Endothelial cell of umbilical vein (primary cell): ENCODE measurements around the gene WDFY2.

Source experiments
- CTCF ChIP-seq, 2 donors: IDR thresholded peaks; 1 replicate in 1 of 2; 2 replicates in 1 of 2; pipeline ENCODE4 v1.5.1; 2011; ENCODE audit warnings: low read length in 2 of 2, mild to moderate bottlenecking in 2 of 2, moderate library complexity in 2 of 2, control low read depth in 1 of 2, inconsistent platforms in 1 of 2, low read depth in 1 of 2; ENCODE audit not compliant: insufficient read depth in 1 of 2; ENCODE audit errors: extremely low read depth in 1 of 2
- EZH2 ChIP-seq: IDR thresholded peaks from 2 replicates; pipeline ENCODE4 v1.6.1; 2012; ENCODE audit warnings: borderline replicate concordance, low read depth, mild to moderate bottlenecking, moderate library complexity, low read length, inconsistent platforms; ENCODE audit not compliant: severe bottlenecking
- FOS ChIP-seq: IDR thresholded peaks from 2 replicates; pipeline ENCODE4 v1.6.1; 2011; ENCODE audit warnings: mild to moderate bottlenecking, low read length, moderate library complexity, borderline replicate concordance; ENCODE audit not compliant: insufficient read depth
- GATA2 ChIP-seq: IDR thresholded peaks from 2 replicates; pipeline ENCODE4 v1.7.0; 2011; ENCODE audit warnings: low read depth, mild to moderate bottlenecking, moderate library complexity, mixed read lengths, low read length; ENCODE audit not compliant: insufficient read length, insufficient read depth
- JUN ChIP-seq: IDR thresholded peaks from 2 replicates; pipeline ENCODE4 v1.6.1; 2011; ENCODE audit warnings: borderline replicate concordance, low read depth; ENCODE audit not compliant: insufficient read length, insufficient read depth
- MAX ChIP-seq: IDR thresholded peaks from 2 replicates; pipeline ENCODE4 v1.6.1; 2011; ENCODE audit not compliant: insufficient read depth, insufficient read length
- MYC ChIP-seq: IDR thresholded peaks from one replicate; pipeline ENCODE4 v1.6.1; 2011; ENCODE audit warnings: mild to moderate bottlenecking, low read depth, low read length
- POLR2A ChIP-seq: IDR thresholded peaks from 2 replicates; pipeline ENCODE4 v1.6.1; 2012; ENCODE audit warnings: low read depth, mild to moderate bottlenecking, control low read depth, low read length
- POLR2AphosphoS5 ChIP-seq: IDR thresholded peaks from 2 replicates; pipeline ENCODE4 v1.6.1; 2012; ENCODE audit warnings: low read depth, mild to moderate bottlenecking, control low read depth, low read length, moderate library complexity; ENCODE audit not compliant: insufficient read depth

- TF ChIP-seq CTCF (IDR thresholded peaks at IDR 0.05; ENCODE audit: extremely low read depth in 1 of 2, insufficient read depth in 1 of 2, low read depth in 1 of 2, low read length in 2 of 2): no peak
- no peak for TF ChIP-seq EZH2
- TF ChIP-seq POLR2AphosphoS5: no peak
- no peak for TF ChIP-seq MYC
- no peak for TF ChIP-seq FOS
- no peak for TF ChIP-seq MAX
- no peak for TF ChIP-seq POLR2A
- TF ChIP-seq GATA2: no peak
- TF ChIP-seq JUN: no peak
These were observed 220.3 kb downstream of the WDFY2 start for GRCh38 chr13:51804295-51805172.
